Endodermal cell (in vitro differentiated cells): Measurements from ENCODE around the gene ECI2. TPM values are rescaled to one million over a fixed set of nuclear protein-coding genes. Genes with fewer than 3 reads are reported as not detected.

ENCODE experiments used
- DNase-seq: peaks from one replicate; pipeline ENCODE4 v3.0.0-alpha.2; 2017
- H3K27ac ChIP-seq: 2 replicates; pipeline ENCODE4 v1.5.1; 2013; ENCODE audit warnings: mild to moderate bottlenecking, low read depth, low read length, moderate library complexity
- H3K27me3 ChIP-seq: 2 replicates; pipeline ENCODE4 v1.6.1; 2013; ENCODE audit warnings: mild to moderate bottlenecking, low read length, moderate library complexity; ENCODE audit not compliant: insufficient read depth, control insufficient read depth, poor library complexity, severe bottlenecking
- H3K36me3 ChIP-seq: 2 replicates; pipeline ENCODE4 v1.7.0; 2013; ENCODE audit warnings: mild to moderate bottlenecking, low read length, moderate library complexity; ENCODE audit not compliant: control insufficient read depth, insufficient read depth
- H3K4me1 ChIP-seq: one replicate; pipeline ENCODE4 v1.7.0; 2013; ENCODE audit warnings: low read length; ENCODE audit not compliant: control insufficient read depth, insufficient read depth
- H3K4me3 ChIP-seq: 2 replicates; pipeline ENCODE4 v1.5.1; 2013; ENCODE audit warnings: mild to moderate bottlenecking, low read length, moderate library complexity
- H3K9ac ChIP-seq: 2 replicates; pipeline ENCODE4 v1.6.1; 2013; ENCODE audit warnings: mild to moderate bottlenecking, low read length, moderate library complexity; ENCODE audit not compliant: poor library complexity, severe bottlenecking; ENCODE audit errors: extremely low read depth
- H3K9me3 ChIP-seq: 2 replicates; pipeline ENCODE4 v1.6.1; 2013; ENCODE audit warnings: mild to moderate bottlenecking, low read length, moderate library complexity; ENCODE audit not compliant: control insufficient read depth
- H3K27ac Mint-ChIP-seq: 2 replicates; pipeline ENCODE4 v1.8.0; 2020; ENCODE audit warnings: mixed read lengths
- H3K27me3 Mint-ChIP-seq: 2 replicates; pipeline ENCODE4 v1.8.0; 2021; ENCODE audit warnings: mild to moderate bottlenecking, mixed read lengths; ENCODE audit not compliant: insufficient read depth
- H3K36me3 Mint-ChIP-seq: 2 replicates; pipeline ENCODE4 v1.8.0; 2020; ENCODE audit warnings: low read depth, mixed read lengths
- H3K4me1 Mint-ChIP-seq: 2 replicates; pipeline ENCODE4 v1.8.0; 2020; ENCODE audit warnings: mixed read lengths
- H3K4me3 Mint-ChIP-seq: 2 replicates; pipeline ENCODE4 v1.8.0; 2020; ENCODE audit warnings: mild to moderate bottlenecking, moderate library complexity, mixed read lengths
- H3K9me3 Mint-ChIP-seq: 2 replicates; pipeline ENCODE4 v1.8.0; 2020; ENCODE audit warnings: mild to moderate bottlenecking, mixed read lengths
- WGBS, 2 experiments: methylation state at CpG; one replicate each; pipeline versions ENCODE4 v1.1.5 to v1.1.7; 2013; ENCODE audit warnings: missing lambda C conversion rate in 2 of 2, mixed read lengths in 1 of 2; ENCODE audit not compliant: insufficient coverage in 1 of 2, insufficient read length in 1 of 2; 5-methylcytosine and 5-hydroxymethylcytosine counted together
- total RNA-seq, 2 donors: library from RNA; stranded (reverse); fragmentation: NEBNext Ultra II Directional in 1 of 2; extraction: Animal tissue kit (Norgen Biotek cat#: 25700) in 1 of 2; gene quantifications; 2 replicates in 1 of 2; 3 replicates in 1 of 2; pipeline ENCODE4 v1.2.1, GENCODE V29; 2021
- TF ChIP-seq, protein P1 (sequence below): fragments of 200-600 bp; sonication (generic); conservative IDR thresholded peaks from 2 replicates; pipeline ENCODE4 v1.5.0; 2021; ENCODE audit warnings: antibody characterized with exemption, mild to moderate bottlenecking

Gene ECI2
- total RNA-seq, 2 donors from 2014 or later = 40.4 to 58.2 TPM

DNA sequence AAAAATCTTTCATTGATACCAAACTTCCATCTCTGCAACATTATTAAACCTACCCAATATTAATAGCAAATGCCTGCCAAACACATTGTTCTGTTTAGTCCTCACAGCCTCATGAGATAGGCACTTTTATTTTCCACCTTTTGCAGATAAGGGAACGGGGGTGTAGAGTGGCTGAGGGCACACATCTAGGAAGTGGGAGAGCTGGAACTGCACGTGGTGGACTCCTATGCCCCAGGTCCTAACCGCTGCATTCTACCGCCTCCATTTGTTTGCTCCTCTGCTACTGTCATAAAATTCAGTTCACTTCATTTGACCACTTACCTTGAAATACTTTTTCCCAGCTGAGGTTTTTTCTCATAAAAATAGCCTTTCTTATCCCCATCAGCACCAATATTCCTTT lies 64.0 kb downstream of the ECI2 start:
- Mint-ChIP-seq H3K27ac (no peak overlapping the region), H3K9me3 (no peaks in the 10 kb centered on the region), H3K36me3 (no peaks in the 10 kb centered on the region), H3K27me3 (no peaks in the 10 kb centered on the region), H3K4me3 (no peak overlapping the region), H3K4me1 (peaks cover 8% of the 10 kb centered on the region)
- Histone ChIP-seq H3K9ac (no peak overlapping the region), H3K27me3 (no peaks in the 10 kb centered on the region), H3K4me3 (no peak overlapping the region), H3K36me3 (no peaks in the 10 kb centered on the region), H3K27ac (no peak overlapping the region), H3K4me1 (no peaks in the 10 kb centered on the region), H3K9me3 (no peaks in the 10 kb centered on the region)
- TF ChIP-seq, protein P1, sequence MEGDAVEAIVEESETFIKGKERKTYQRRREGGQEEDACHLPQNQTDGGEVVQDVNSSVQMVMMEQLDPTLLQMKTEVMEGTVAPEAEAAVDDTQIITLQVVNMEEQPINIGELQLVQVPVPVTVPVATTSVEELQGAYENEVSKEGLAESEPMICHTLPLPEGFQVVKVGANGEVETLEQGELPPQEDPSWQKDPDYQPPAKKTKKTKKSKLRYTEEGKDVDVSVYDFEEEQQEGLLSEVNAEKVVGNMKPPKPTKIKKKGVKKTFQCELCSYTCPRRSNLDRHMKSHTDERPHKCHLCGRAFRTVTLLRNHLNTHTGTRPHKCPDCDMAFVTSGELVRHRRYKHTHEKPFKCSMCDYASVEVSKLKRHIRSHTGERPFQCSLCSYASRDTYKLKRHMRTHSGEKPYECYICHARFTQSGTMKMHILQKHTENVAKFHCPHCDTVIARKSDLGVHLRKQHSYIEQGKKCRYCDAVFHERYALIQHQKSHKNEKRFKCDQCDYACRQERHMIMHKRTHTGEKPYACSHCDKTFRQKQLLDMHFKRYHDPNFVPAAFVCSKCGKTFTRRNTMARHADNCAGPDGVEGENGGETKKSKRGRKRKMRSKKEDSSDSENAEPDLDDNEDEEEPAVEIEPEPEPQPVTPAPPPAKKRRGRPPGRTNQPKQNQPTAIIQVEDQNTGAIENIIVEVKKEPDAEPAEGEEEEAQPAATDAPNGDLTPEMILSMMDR = no peak
- DNase-seq = no peak
- WGBS, 2 experiments = 83 to 97% methylated on average over 3 to 4 of the region's 4 CpGs

DNA sequence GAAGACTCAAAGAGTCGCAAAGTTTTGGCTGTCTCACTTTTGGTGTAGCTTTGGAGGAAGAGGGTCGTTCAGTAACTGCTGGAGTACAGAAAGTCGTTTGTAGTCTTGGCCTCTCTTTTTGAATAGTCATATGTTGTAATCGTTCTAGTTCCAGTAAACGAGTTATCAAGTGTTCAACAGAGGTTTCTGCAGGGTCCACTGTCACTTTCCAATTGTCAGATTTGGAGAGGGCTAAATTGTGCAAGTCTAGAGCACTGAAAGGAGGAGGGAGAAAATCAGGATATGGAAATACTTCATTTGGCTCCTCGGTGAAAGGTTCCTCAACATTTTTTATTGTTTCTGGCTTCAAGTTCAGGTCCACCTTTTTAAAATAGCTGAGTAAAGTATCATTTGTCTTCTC lies 66.2 kb downstream of the ECI2 start:
- H3K4me1 ChIP-seq = no peaks in the 10 kb centered on the region
- Mint-ChIP-seq H3K27me3 (no peaks in the 10 kb centered on the region), H3K27ac (no peak overlapping the region), H3K4me3 (no peak overlapping the region), H3K36me3 (peaks cover 13% of the 10 kb centered on the region), H3K9me3 (no peaks in the 10 kb centered on the region), H3K4me1 (peaks cover 6% of the 10 kb centered on the region)
- H3K9ac ChIP-seq = no peak overlapping the region
- no peak for DNase-seq
- no peak overlapping the region for H3K27ac ChIP-seq
- H3K4me3 ChIP-seq = no peak overlapping the region
- TF ChIP-seq, protein P1 = no peak
- 87 to 90% methylated on average over 6 of the region's 6 CpGs for WGBS, 2 experiments
- H3K36me3 ChIP-seq = peaks cover 14% of the 10 kb centered on the region
- H3K27me3 ChIP-seq = no peaks in the 10 kb centered on the region
- no peaks in the 10 kb centered on the region for H3K9me3 ChIP-seq

DNA sequence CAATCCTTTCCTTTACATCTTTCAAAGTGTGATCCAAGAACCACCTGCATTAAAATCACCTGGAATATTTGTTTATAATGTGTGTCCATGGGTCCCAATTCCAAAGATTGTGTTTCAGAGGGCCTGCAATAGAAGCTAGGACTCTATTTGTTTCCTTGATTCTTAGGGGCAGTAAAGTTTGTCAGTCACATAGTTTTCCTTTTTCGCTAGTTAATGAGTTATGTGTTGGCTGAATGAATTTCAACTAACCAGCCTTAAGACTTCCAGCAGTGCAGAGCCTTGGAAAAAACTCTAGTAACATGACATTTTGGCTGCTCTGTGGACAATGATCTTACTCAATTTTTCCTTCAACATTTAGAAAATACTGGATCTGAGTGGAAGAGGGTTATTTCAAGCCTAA lies 67.7 kb downstream of the ECI2 start:
- Histone ChIP-seq H3K27me3 (no peaks in the 10 kb centered on the region), H3K27ac (no peak overlapping the region), H3K4me3 (no peak overlapping the region), H3K4me1 (no peaks in the 10 kb centered on the region), H3K36me3 (peaks cover 30% of the 10 kb centered on the region), H3K9me3 (no peaks in the 10 kb centered on the region), H3K9ac (no peak overlapping the region)
- WGBS, 2 experiments = 60 to 86% methylated on average over 1 of the region's 1 CpG
- peaks cover 26% of the 10 kb centered on the region for H3K36me3 Mint-ChIP-seq
- no peak for DNase-seq
- H3K4me3 Mint-ChIP-seq = no peak overlapping the region
- TF ChIP-seq, protein P1 = no peak
- no peaks in the 10 kb centered on the region for H3K27me3 Mint-ChIP-seq
- H3K4me1 Mint-ChIP-seq = peaks cover 6% of the 10 kb centered on the region
- no peak overlapping the region for H3K27ac Mint-ChIP-seq
- H3K9me3 Mint-ChIP-seq = no peaks in the 10 kb centered on the region
